ENCODE data around the gene TEKT3. TPM values are rescaled to one million over a fixed set of nuclear protein-coding genes. Genes with fewer than 3 reads are reported as not detected.

The TEKT3 gene
- total and polyA plus RNA-seq, 2 of the 4 experiments (the other 2 are of a cell fraction) = 0.15 TPM; not detected in 1

DNA sequence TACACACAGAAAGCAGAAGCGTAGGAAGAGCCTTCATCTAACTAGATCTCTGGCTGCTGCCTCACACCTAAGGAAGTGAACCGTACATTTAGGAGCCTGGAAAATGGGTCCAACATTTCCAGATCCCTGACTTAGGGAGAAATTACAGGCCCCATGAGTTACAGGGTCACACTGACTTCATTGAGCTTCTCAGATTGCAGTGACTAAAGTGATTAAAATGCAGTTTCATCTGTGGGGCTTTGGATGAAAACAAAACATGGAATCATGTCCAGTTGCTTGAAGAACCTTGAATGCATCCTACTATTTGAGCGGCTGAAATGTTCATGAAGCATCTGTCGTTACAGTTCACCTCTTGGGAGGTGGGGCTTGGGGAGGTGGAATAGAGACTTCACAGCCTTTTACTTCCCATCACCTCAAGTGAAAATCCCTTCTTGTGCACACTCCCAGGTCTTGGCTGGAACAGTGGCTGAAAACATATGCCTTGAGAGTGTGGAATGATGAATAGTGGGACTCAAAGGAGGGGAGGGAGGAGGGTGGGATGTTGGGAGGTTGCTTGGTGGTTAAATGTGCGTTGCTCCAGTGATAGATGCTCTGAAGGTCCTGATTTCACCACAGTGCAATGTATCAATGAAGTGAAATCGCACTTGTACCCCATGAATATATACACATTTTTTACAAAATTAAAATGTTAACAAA lies 19.7 kb downstream of the TEKT3 start:
- H3K27ac ChIP-seq (ENCODE audit: insufficient read depth, low read length) = no peak overlapping the region
- dilution Hi-C loops (cut with HindIII; ENCODE audit: low sequenced_read_pairs, unreplicated experiment) (no loop called here), in situ Hi-C loops (cut with MboI; ENCODE audit: low sequenced_read_pairs) (no loop called here), intact Hi-C loops (cut with micrococcal nuclease) (no loop called here)
- H3K9me1 ChIP-seq (ENCODE audit: insufficient read depth, low read length) = peaks cover 7% of the 10 kb centered on the region
- H3K9ac ChIP-seq (ENCODE audit: low read depth, low read length) = no peak overlapping the region
- peak overlapping the region; percentile 49; the same call in 1 of the 2 replicates for H2AK5ac ChIP-seq (ENCODE audit: low read depth, low read length)
- no peak overlapping the region for H3K4me3 ChIP-seq (ENCODE audit: insufficient read depth, low read depth, low read length)
- ATAC-seq (ENCODE audit: low read depth) (peak; percentile 76), DNase-seq (peak; percentile 79)
- H4K20me1 ChIP-seq (ENCODE audit: insufficient read depth, low read length) = no peaks in the 10 kb centered on the region
- peaks cover 12% of the 10 kb centered on the region for H3K27me3 ChIP-seq (ENCODE audit: control insufficient read depth, insufficient read depth, low read length)
- no peaks in the 10 kb centered on the region for H3K9me3 ChIP-seq (ENCODE audit: control insufficient read depth, insufficient read depth, low read length)
- H3K79me1 ChIP-seq (ENCODE audit: low read depth in 1 of 2, low read length in 2 of 2) = no peaks in the 10 kb centered on the region
- peak overlapping the region; percentile 35 for H3K4me2 ChIP-seq (ENCODE audit: low read depth, low read length)
- peaks cover 5% of the 10 kb centered on the region for H3K4me1 ChIP-seq (ENCODE audit: control insufficient read depth, insufficient read depth, low read length)
- H3K4ac ChIP-seq (ENCODE audit: low read depth, low read length) = peak overlapping the region; percentile 33; the same call in 1 of the 2 replicates
- H4K91ac ChIP-seq (ENCODE audit: insufficient read depth, low read depth, low read length) = no peak overlapping the region; the same call in 1 of the 2 replicates
- no CpG with 5 or more reads among the region's 6 CpGs for WGBS, 2 experiments (ENCODE audit: extremely low coverage in 2 of 2, insufficient read length in 1 of 2)
- no peak overlapping the region for H2AK9ac ChIP-seq (replicated peaks; ENCODE audit: low read depth, low read length, poor library complexity)
- peak overlapping the region; percentile 12 for H2AFZ ChIP-seq (replicated peaks; ENCODE audit: low read length, poor library complexity)
- peak overlapping the region; percentile 47 for H2BK120ac ChIP-seq (ENCODE audit: low read depth, low read length)
- peak overlapping the region; percentile 79 for H4K5ac ChIP-seq (ENCODE audit: low read depth, low read length)
- H2BK15ac ChIP-seq (ENCODE audit: low read depth, low read length) = no peak overlapping the region; the same call in 2 of the 3 replicates
- no peak overlapping the region for H2BK5ac ChIP-seq (ENCODE audit: low read depth, low read length, poor library complexity, severe bottlenecking)
- peak overlapping the region; percentile 56 for H3K18ac ChIP-seq (ENCODE audit: low read depth, low read length)
- CTCF ChIA-PET = no interaction called here
- POLR2A ChIA-PET (ENCODE audit: unreplicated experiment) = no interaction called here
- TF ChIP-seq MAFK (IDR thresholded peaks at IDR 0.05; ENCODE audit: low read depth, low read length) (no peak), RCOR1 (IDR thresholded peaks at IDR 0.05; ENCODE audit: insufficient replicate concordance, low read length) (no peak), BHLHE40 (IDR thresholded peaks at IDR 0.05; ENCODE audit: low read depth, low read length) (no peak)
- no peak overlapping the region for H3K23ac ChIP-seq (ENCODE audit: low read depth, low read length)
- H3K56ac ChIP-seq (ENCODE audit: extremely low read depth, insufficient read depth, low read length) = no peak overlapping the region
- H2BK20ac ChIP-seq (ENCODE audit: low read depth, low read length) = peak overlapping the region; percentile 21; the same call in 1 of the 2 replicates
- H4K8ac ChIP-seq (ENCODE audit: low read depth in 2 of 2, low read length in 2 of 2) = 0 out of 4 replicates have a peak overlapping the region, but pooled peaks of 1 of the 2 experiments have one; percentile 2
- BruUV-seq (replicated peaks) = no TSS peak
- H3K14ac ChIP-seq (replicated peaks; ENCODE audit: low read depth, low read length) = peak overlapping the region; percentile 83
- no peaks in the 10 kb centered on the region for H3K36me3 ChIP-seq (ENCODE audit: control insufficient read depth, insufficient read depth, low read length)
